DMS153 (cell line): Measurements from ENCODE around the gene CD151.
A peak's percentile ranks its signal among the peaks of the same experiment; 100 is the strongest.

ENCODE experiments used
- DNase-seq: peaks from one replicate; lab custom pipeline; 2025; lab: John Stamatoyannopoulos, UW

The CD151 gene

DNA sequence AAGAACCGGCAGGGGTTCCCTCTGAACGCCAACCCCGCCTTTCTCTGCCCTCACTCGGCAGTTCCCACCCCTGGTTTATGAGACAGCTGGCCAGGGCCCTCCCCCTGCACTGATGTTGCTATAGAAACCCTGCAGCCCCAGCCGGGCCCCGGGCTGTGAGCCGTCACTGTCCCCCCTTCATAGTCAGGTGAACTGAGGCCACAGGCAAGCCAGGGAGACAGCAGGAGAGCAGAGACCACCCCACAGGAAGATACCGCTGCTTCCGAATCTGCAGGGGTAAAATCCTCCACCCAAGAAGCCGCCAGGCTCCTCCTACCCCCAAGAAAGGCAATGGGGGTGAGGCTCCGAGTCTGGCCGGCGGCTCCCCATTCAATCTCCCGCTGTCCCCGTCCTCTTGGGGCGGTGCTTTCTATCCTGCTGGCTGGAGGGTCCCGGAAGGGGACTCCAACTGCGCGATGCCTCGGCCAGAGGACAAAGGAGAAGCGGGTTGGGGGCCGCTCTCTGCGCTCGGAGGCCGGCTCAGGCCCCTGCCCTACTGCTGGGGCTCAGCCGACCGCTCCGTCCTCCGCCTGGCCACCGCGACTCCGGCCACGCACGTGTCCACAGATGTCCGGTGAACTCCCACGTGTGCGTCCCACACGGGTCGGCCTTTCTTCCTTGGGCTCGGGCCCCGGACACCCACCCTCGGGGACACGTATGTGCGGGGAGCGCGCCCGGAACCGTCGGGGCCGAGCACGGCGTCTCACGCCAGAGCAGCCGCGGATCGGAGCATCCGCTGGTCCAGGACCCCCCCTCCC lies 35.3 kb upstream of the CD151 start:
- peak; percentile 28 for DNase-seq

DNA sequence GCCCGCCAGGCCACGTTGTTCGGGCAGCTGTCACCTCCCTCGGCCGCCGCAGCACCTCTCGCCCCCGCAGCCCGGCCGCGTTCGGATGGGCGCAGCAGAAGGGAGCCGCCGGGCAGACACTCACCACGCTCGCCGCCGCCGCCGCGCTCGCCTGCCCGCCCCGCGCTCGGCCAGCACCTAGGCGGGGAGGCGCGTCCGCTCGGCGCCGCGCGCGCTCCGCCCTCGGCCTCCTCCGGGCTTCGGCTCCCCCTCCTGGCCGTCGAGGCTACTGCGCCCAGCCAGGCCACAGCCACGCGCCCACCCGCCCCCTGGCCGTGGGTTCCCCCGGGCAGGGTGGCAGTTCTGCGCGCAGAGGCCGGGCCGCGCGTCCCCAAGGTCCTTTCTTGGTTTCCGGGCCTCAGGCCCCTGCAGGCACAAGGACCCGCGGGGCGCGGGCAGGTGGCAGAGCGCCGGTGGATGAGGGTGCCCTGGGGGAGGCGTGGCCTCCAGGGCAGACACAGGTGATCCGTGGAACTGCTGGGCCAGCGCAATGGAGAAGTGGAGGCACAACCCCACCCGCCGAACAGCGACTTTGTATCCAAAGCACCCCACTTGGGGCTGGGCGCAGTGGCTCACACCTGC lies 34.5 kb upstream of the CD151 start, which contains the start of gene SLC25A22:
Gene SLC25A22, minus strand, starts transcription at position 189 of the 621 bp plus-strand sequence. CDS start 3,275 bp downstream, outside the sequence.
- DNase-seq, result peak; percentile 47

DNA sequence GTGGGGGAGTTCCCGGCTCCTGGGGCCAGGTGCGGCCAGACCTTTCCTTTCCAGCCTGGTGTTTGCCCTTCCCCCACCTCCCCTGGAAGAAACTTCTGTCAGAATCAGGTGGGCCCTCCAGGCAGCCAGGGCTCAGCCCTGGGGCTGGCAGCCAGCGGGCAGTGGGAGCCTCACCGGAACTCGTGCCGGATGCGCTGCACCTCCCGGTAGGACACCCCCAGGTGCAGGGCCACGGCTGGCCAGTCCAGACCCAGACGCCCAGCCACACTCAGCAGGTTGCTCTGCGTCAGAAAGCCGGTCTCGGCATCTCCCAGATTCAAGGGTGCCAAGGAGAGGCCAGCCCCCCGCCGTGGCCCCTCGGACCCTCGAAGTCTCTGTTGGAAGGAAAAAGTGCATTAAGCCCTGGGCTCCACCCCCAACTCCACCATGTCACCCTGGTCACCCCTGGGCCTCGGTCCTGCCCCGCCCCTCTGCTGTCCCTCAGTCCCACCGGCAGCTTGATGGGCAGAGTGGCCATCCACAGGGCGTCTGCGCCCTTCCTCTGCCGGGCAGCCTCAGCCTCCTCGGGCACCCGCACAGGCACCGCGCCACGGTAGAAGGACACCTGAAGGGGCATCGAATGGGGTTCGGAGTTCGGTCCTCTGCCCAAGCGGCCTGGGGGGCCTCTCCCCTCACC lies 33.0 kb upstream of the CD151 start:
- no peak for DNase-seq

DNA sequence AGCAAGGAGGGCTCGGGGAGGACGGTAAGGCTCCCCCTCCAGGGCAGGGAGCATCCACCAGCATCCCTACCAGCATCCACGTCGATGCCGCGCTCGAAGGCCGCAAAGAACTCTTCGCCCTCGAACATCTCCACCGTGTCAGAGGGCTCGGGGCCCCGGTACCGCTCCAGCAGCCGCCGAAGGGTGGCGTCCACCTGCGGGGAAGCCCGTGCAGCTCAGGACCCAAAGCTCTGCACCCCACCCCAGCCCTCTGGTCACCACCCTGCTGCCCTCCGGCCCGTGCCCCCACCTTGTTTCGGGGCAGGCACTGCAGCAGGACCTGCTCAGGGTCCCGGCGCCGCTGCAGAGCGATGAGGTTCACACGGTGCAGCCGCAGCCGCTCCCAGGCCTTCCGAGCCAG lies 32.3 kb upstream of the CD151 start:
- no peak for DNase-seq

DNA sequence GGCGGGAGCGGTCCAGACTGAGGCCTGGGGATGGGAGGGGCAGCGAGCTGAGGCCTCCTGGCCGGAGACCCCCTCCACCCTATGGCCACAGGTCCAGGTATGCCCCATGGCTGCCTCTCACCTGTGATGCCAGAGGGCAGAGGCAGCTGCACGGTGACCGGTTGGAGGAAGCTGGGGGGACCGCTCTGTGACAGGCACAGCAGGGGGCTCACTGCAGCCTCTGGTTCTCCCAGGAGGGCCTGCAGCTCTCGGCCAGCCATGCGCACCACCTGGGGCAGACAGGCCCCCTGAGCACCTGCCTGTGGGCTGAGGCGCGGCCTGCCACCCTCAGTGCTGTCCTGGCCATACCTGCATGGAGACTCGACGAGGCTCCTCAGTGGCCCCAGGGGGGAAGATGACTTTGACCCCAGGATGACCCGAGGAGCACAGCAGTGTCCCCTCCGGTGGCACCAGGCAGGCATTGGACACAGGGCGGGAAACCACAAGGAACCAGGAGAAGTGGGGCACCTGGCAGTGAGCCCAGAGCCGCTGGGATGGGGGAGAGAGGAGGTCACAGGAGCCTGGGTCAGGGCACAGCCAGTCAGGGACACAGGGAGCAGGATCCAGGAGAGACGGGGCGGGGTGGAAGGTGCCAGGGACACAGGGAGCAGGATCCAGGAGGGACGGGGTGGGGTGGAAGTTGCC lies 31.5 kb upstream of the CD151 start:
- DNase-seq, result no peak

DNA sequence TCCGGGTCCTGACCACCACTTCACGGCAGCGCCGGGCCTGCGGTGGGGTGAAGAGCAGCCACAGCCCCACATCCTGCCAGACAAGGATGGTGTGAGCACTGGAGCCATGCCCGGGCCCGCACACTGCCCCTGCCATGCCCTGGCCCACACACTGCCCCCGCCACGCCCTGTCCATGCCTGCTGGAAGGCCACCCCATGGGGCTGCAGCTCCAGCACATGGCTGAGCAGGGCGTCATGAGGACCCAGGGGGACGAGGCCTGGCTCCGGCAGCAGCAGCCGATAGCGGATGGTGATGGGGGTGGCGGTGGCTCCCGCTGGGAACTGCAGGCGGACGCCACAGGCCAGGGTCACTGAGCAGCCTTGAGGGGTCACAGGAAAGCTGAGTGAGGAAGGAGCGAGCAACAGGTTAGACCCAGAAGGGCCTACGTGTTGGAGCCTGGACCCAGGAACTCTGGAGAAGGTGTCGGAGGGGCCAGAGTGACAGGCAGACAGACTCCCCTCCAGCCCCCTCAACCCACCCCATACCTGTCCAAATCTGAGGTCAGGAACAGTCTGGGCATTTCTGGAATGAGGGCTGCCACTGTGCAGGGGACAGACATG lies 30.6 kb upstream of the CD151 start:
- DNase-seq, result no peak

DNA sequence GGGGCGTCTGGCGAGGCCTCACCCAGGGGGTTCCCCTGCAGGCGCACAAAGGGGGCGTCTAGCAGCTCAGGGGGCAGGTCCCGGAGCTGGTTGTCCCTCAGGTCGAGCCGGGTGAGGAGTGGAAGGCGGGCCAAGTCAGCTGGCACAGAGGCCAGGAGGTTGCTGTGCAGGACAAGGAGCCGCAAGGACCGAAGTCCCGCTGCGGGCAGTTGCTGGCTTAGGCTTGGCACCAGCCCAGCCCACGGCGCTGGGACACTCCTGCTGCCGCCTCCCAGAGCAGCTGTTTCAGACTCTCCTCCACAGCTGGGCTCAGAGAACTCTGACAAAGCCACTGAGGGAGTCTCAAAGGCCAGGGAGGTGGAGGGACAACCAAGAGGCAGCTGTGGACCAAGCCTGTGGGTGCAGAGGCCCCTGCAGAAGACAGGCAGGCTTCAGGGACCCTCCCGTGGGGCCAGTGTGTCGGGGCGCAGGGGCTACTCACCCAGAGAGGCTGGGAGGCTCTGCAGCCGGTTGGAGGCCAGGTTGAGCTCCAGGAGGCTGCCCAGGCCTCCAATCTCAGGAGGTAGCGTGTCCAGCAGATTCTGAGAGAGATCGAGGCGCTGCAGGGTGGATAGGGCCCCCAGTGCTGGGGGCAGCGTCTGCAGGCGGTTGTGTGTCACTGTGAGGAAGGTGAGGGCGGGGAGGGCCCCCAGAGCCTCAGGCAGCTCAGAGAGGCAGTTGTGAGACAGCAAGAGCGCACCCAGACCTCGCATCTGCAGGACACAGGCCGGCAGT lies 29.9 kb upstream of the CD151 start:
- DNase-seq, result no peak

DNA sequence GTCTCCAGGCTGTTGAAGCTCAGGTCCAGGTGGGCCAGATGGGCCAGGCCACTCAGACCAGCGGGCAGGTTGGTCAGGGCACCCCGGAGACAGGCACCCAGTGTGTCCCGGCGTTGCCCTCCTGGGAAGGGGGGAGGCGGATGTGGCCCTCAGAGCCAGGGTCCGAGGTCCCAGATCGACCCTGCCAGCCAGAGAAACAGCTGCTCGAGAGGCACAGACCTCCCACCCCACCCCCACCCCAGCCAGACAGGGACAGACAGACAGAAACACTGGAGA lies 29.3 kb upstream of the CD151 start:
- DNase-seq, result no peak

DNA sequence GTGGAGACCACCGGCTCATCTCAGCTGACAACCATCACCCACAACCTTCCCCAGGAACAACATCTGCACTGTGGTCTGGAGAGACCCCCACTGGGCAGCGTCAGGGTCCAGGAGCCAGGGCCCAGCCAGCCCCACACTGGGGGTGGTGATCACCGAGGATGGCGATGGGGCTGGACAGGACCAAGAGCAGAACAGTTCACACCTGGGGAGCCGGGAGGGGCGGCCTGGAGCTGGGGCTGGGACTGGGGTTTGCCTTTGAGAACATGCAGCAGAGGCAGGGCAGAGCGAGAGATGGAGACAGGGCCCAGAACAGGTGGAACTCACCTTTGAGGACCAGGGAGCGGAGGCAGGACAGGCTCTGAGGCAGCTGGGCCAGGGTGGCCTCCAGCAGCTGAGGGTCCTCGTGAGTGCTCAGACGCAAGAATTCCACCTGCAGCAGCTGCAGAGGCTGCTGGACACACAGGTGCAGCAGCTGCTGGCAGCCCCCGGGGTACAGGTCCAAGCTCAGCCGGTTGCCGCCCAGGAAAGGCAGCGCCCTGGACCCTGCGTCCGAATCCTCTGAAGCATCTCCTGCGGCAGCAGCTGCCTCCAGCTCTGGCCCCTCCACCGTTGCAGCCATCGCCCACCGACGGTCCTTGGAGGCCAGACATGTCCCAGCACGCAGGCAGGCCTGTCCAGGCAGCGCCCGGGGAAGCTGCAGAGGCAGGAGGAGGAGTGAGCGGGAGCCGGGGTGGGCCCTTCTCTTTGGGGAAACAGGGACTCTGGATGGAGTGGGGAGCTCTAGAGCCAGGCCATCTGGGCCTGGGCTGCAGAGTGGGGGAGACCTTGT lies 28.8 kb upstream of the CD151 start:
- peak; percentile 21 for DNase-seq

DNA sequence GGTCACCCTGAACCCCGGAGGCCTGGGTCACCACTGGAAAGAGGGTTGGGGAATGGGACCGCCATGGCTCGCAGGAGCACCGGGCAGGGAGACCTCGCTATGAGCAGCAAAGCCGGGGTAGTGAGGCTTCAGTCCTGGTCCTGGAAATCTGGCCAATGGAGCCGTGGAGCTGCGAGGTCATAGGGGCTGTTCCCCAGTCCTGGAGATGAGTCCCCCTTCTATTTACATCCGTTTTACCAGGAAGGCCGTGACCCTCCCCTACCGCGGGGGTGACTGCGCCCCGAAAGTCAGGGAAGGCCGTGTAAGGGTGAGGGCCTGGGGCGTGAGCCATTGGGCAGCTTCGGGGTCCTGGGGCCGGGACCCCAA lies 28.2 kb upstream of the CD151 start:
- no peak for DNase-seq

DNA sequence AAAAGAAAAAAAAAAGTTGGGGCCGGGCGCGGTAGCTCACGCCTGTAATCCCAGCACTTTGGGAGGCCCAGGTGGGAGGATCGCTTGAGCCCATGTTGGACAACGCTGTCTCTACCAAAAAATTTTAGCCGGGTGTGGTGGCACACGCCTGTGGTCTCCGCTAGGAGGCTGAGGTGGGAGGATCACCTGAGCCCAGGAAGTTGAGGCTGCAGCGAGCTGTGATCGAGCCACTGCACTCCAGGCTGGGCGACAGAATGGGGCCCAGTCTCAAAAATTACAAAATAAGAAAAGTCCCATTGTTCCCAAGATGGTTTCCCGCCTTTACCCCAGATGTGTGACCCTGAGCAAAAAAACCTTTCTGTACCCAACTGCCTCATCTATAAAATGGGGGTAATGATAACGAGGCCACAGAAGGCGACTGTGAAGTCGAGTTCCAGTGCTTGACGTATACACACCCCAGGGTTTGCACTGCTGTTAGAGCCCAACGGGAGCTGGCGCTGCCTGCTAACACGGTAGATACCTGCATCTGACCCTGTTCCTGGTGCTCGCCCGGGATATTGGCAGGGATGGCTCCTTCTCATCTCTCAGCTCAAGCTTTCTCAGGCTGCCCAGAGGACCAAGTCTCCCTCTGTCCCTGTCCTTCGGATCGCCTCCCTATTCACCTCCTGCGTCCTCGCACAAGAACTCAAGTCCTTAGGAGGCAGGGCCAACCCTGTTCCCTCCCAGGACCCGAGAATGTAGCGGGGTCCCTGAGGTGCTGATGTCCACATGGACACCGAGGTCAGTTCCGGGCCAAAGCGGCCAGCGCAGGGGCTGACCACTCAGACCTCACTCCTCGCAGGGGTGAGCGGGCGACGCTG lies 24.1 kb upstream of the CD151 start:
- no peak for DNase-seq

DNA sequence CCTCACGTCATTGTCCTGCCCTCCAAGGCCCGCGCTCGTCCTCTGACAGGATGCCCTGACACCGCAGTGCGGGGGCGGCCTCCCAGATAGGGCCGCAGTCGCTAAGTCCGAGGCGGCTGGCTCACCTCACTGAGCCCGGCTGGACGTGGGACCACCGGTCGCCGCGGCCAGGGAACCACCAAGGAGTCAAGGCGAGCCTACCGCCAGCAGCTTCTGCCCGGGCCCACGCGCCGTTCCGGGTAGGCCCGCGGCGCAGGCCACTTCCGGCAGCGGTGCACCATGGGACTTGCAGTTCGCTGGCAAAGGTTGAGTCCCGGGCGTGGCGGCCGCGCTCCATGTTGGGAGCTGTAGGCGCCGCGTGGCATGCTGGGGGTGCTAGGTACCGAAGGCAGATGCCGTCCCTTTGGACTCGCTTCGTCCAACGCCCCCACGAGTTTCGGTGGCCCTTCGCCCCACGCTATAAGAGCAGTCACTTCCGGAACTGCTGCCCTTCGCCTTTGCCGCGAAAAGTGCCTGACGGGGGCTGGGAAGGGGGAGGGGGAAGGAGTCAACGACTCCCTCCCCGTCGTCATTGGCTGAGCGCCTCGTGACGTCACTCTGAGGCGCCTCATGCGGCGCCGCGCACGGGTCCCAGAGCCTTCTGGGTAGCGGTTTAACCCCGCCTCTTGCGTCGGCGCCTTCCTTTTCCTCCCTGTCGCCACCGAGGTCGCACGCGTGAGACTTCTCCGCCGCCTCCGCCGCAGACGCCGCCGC lies 23.3 kb upstream of the CD151 start, which contains the start of gene RPLP2:
Gene RPLP2, plus strand, starts transcription at position 681 of the 753 bp plus-strand sequence. CDS start 268 bp downstream, outside the sequence.
- peak; percentile 94 for DNase-seq

DNA sequence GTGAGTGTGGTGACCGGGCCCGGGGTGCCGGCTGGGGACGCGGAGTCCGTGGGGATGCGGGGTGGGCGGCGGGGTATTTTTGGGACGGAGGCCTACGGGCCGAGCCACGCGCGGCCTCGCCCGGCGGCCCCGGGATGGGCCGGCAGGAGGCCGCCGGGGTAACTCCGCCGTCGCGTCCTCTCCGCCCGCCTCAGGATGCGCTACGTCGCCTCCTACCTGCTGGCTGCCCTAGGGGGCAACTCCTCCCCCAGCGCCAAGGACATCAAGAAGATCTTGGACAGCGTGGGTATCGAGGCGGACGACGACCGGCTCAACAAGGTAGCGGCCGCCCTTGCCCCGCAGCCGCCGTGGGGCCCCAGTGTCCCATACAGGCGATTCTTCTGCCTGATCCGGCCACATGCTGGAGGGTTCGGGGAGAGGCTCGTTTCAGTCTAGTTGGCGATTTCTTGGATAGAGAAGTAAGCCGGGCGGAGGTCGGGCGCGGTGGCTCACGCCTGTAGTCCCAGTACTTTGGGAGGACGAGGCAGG lies 22.6 kb upstream of the CD151 start:
- no peak for DNase-seq

DNA sequence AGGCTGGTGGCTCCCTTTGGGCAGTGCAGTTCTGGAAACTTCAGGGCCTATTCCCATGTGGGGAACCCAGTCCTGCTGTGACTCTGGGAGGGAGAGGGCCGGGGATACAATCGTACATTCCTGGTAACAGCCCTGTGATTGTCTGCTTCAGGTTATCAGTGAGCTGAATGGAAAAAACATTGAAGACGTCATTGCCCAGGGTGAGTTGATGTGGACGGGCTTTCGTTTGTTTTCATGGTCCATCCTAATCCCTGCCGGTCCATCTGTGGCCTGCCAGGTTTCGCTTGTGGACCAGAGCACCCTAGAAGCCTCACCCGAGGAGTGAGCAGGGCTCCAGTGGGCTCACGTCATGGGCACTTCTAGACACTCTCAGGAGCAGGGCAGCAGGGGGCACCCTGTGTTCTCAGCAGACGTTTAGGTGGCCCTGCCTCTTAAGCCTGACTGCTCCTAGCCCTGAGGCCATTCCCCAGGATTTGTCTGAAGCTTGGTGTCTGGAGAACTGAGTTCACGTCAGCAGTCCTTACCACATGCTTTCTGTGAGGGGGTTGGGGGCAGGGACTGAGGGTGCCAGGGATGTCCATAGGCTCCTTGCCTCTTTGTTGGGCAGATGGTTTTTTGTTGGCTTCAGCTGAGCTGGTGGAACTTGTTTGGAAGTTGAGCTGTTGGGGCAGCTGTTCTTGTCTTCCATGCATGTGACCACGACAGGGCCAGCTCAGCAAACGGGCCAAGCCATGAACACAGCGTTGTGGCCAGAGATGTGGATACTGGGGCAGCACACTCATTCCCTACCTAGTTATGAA lies 21.1 kb upstream of the CD151 start:
- DNase-seq, result no peak

DNA sequence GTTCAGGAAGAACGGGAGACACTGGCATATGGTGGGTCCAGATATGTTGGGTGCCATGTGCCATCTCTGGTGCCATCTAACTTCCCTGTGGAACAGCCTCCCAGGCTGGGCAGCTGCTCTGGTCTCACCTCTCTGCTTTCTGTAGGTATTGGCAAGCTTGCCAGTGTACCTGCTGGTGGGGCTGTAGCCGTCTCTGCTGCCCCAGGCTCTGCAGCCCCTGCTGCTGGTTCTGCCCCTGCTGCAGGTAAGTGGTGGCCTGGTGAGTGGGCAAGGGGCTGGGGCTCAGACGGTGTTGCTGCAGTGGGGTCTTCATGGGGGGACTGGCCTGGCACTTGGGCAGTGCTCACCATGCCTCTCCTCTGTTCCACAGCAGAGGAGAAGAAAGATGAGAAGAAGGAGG lies 20.4 kb upstream of the CD151 start:
- DNase-seq, result no peak

DNA sequence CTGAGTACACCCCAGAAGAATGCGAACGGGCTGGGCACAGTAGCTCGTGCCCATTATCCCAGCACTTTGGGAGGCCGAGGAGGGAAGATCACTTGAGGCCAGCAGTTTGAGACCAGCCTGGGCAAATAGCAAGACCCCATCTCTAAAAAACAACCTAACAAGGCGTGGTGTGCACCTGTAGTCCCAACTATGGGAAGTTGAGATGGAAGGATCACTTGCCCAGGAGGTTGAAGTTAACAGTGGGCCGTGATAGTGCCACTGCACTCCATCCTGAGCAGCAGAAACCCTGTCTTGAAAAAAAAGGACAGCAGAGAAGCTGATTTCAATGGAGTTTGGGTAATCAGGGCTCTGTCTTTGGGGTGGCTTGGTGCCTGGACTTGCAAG lies 19.7 kb upstream of the CD151 start:
- no peak for DNase-seq

DNA sequence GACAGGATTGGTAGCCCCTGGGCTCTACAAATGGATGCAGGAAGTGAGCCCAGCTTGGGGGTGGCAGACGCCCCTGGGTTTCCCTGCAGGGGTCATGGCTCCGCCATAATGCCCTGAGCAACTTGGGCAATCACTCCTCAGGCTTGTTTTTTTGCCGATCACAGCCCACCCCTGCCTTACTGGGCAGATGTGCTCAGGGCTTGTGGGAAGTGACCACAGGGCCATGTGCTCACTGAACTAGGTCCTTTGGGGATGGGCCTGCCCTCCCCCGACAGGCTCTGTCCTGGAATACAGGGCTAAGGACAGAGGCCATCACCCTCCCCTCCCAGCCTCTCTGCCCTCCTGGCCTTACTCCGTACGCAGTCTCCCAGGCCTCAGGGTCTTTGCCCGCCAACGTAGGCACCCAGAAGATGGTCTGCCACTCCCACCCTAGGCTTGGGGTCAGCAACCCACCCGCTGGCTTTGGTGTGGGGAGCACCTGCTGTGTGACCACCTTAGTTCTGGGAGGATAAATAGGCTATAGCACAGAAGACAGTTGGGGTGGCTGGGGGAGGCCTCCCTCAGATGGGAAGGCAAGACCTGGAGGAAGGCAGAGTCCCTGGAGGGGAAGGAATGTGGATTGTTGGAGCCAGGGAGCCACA lies 19.2 kb upstream of the CD151 start:
- no peak for DNase-seq
